HL-60/S4 (cell line): ENCODE measurements around the gene EDAR.

ENCODE experiments used
- in situ Hi-C: fragments of 300-500 bp; cut with MboI; formaldehyde crosslinking; loops from 2 replicates; pipeline ENCODE4 v1.14.3; 2022; ENCODE audit warnings: low sequenced_read_pairs

Gene EDAR

GRCh38 chr2:109005686-109006204 is 16.7 kb upstream of the EDAR start:
- in situ Hi-C loops: no loop called here

- in situ Hi-C loops: no loop called here
Measured at GRCh38 chr2:109001201-109001600, 12.2 kb upstream of the EDAR start.

GRCh38 chr2:109000738-109001137 is 11.7 kb upstream of the EDAR start:
- in situ Hi-C loops: no loop called here

- in situ Hi-C loops: no loop called here
Measured at GRCh38 chr2:108998911-108999310, 9.9 kb upstream of the EDAR start.

GRCh38 chr2:108994178-108994577 is 5.2 kb upstream of the EDAR start:
- in situ Hi-C loops: no loop called here

- in situ Hi-C loops: no loop called here
Measured at GRCh38 chr2:108993095-108993937, 4.3 kb upstream of the EDAR start.

GRCh38 chr2:108988076-108988795 is 784 bp downstream of the EDAR start:
- in situ Hi-C loops: no loop called here

- in situ Hi-C loops: no loop called here
Measured at GRCh38 chr2:108986916-108987510, 2.0 kb downstream of the EDAR start.

- in situ Hi-C loops: no loop called here
Measured at GRCh38 chr2:108983610-108984009, 5.4 kb downstream of the EDAR start.

GRCh38 chr2:108983061-108983460 is 6.0 kb downstream of the EDAR start:
- in situ Hi-C loops: no loop called here

- in situ Hi-C loops: no loop called here
Measured at GRCh38 chr2:108982259-108982679, 6.8 kb downstream of the EDAR start.

GRCh38 chr2:108981846-108982245 is 7.2 kb downstream of the EDAR start:
- in situ Hi-C loops: no loop called here

GRCh38 chr2:108980076-108980475 is 8.9 kb downstream of the EDAR start:
- in situ Hi-C loops: no loop called here

GRCh38 chr2:108979461-108979860 is 9.6 kb downstream of the EDAR start:
- in situ Hi-C loops: no loop called here

GRCh38 chr2:108978709-108979111 is 10.3 kb downstream of the EDAR start:
- in situ Hi-C loops: no loop called here

- in situ Hi-C loops: no loop called here
Measured at GRCh38 chr2:108975613-108976435, 13.2 kb downstream of the EDAR start.

- in situ Hi-C loops: no loop called here
Measured at GRCh38 chr2:108974674-108975073, 14.3 kb downstream of the EDAR start.

GRCh38 chr2:108972663-108973062 is 16.4 kb downstream of the EDAR start:
- in situ Hi-C loops: no loop called here

GRCh38 chr2:108971661-108972566 is 17.1 kb downstream of the EDAR start:
- in situ Hi-C loops: no loop called here

- in situ Hi-C loops: no loop called here
Measured at GRCh38 chr2:108970369-108970768, 18.7 kb downstream of the EDAR start.
